ENCODE data around the gene PCSK4. TPM values are rescaled to one million over a fixed set of nuclear protein-coding genes. Genes with fewer than 3 reads are reported as not detected.

Gene PCSK4
- total RNA-seq, 1 donor from 2014 or later: 8.4 TPM

GRCh38 chr19:1512671-1513498 lies 22.7 kb upstream of the PCSK4 start, which contains the start of gene ADAMTSL5:
TSS of gene ADAMTSL5 (minus strand) at chr19:1513019. CDS start at chr19:1510943, 2,076 bp downstream.
- no peak for DNase-seq (ENCODE audit: low spot score)
- TF ChIP-seq, protein P1, sequence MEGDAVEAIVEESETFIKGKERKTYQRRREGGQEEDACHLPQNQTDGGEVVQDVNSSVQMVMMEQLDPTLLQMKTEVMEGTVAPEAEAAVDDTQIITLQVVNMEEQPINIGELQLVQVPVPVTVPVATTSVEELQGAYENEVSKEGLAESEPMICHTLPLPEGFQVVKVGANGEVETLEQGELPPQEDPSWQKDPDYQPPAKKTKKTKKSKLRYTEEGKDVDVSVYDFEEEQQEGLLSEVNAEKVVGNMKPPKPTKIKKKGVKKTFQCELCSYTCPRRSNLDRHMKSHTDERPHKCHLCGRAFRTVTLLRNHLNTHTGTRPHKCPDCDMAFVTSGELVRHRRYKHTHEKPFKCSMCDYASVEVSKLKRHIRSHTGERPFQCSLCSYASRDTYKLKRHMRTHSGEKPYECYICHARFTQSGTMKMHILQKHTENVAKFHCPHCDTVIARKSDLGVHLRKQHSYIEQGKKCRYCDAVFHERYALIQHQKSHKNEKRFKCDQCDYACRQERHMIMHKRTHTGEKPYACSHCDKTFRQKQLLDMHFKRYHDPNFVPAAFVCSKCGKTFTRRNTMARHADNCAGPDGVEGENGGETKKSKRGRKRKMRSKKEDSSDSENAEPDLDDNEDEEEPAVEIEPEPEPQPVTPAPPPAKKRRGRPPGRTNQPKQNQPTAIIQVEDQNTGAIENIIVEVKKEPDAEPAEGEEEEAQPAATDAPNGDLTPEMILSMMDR (IDR thresholded peaks at IDR 0.05; ENCODE audit: unreplicated experiment): no peak
- Mint-ChIP-seq H3K4me3 (ENCODE audit: unreplicated experiment) (no peak within 1 kb of the TSS), H3K27ac (ENCODE audit: unreplicated experiment) (no peak within 1 kb of the TSS), H3K9me3 (ENCODE audit: unreplicated experiment) (no peaks in the 10 kb centered on the region), H3K36me3 (ENCODE audit: low read depth, unreplicated experiment) (no peaks in the 10 kb centered on the region), H3K27me3 (ENCODE audit: unreplicated experiment) (peaks cover 6% of the 10 kb centered on the region), H3K4me1 (ENCODE audit: unreplicated experiment) (peaks cover 5% of the 10 kb centered on the region)

DNA sequence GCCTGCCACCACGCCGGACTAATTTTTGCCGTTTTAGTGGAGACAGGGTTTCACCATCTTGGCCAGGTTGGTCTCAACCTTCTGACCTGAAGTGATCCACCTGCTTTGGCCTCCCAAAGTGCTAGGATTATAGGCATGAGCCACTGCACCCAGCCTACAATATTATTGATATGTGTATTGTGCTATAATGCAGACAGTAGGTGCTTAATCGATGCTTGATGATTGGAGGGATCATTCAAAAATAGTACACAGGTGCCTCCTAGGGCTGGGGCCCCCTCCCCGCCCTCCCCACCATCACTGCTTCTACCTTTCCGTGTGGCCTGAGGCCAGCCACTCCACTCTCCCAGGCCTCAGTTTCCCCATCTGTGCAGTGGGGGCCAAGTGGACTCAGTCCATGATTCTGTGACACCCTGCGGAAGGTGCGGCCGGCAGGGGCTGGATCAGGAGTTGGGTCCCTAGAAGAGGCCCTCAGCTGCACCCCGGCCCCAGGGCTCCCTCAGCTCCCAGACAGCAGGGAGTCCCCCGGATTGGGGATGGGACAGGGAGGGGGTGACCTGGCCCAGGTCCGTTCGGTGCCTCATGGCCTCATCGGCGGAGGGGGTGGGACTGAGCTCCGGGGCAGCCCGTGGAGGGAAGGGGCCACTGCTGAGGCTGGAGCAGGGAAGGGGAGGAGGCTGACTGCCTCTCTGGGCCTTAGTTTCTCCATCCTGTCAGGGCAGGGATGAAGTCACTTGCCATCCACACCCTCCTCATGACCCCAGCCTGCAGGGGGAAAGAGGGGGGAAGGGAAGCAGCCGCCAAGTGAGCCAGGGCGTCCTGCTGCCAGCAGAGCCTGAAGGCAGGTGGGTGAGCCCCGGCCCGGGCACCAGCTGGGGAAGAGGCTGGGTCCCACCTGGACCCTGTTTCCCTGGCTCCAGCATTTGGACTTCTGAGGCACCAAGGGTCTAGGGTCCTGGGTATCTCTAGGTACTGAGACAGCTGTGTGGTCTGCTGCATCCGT lies 21.5 kb upstream of the PCSK4 start:
- Mint-ChIP-seq H3K36me3 (ENCODE audit: low read depth, unreplicated experiment) (no peaks in the 10 kb centered on the region), H3K4me1 (ENCODE audit: unreplicated experiment) (peaks cover 5% of the 10 kb centered on the region), H3K27me3 (ENCODE audit: unreplicated experiment) (peaks cover 6% of the 10 kb centered on the region), H3K4me3 (ENCODE audit: unreplicated experiment) (no peak overlapping the region), H3K9me3 (ENCODE audit: unreplicated experiment) (no peaks in the 10 kb centered on the region), H3K27ac (ENCODE audit: unreplicated experiment) (no peak overlapping the region)
- TF ChIP-seq, protein P1 (IDR thresholded peaks at IDR 0.05; ENCODE audit: unreplicated experiment): no peak
- no peak for DNase-seq (ENCODE audit: low spot score)

GRCh38 chr19:1510807-1511206 lies 20.7 kb upstream of the PCSK4 start:
- Mint-ChIP-seq H3K36me3 (ENCODE audit: low read depth, unreplicated experiment) (no peaks in the 10 kb centered on the region), H3K9me3 (ENCODE audit: unreplicated experiment) (no peaks in the 10 kb centered on the region), H3K4me3 (ENCODE audit: unreplicated experiment) (no peak overlapping the region), H3K4me1 (ENCODE audit: unreplicated experiment) (peaks cover 5% of the 10 kb centered on the region), H3K27me3 (ENCODE audit: unreplicated experiment) (peaks cover 3% of the 10 kb centered on the region), H3K27ac (ENCODE audit: unreplicated experiment) (no peak overlapping the region)
- TF ChIP-seq, protein P1 (IDR thresholded peaks at IDR 0.05; ENCODE audit: unreplicated experiment): no peak
- DNase-seq (ENCODE audit: low spot score): no peak

DNA sequence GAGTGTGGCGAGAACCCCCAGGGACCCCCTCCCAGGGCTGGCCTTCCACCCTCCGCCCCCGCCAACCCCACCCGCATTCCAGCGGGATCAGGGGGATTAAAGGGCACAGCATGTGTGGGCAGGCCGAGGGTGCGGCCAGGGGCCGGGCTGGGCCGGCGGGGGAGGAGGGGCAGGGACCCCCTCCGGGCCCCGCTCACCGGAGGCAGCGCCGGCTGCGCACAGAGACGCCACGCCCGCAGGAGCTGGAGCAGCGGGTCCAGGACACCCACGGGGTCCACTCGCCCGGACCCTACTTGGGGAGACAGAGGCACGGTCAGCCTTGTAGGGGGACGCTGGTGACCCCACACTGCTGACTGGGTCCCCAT lies 20.3 kb upstream of the PCSK4 start:
- Mint-ChIP-seq H3K36me3 (ENCODE audit: low read depth, unreplicated experiment) (no peaks in the 10 kb centered on the region), H3K4me3 (ENCODE audit: unreplicated experiment) (no peak overlapping the region), H3K27ac (ENCODE audit: unreplicated experiment) (no peak overlapping the region), H3K9me3 (ENCODE audit: unreplicated experiment) (no peaks in the 10 kb centered on the region), H3K4me1 (ENCODE audit: unreplicated experiment) (peaks cover 5% of the 10 kb centered on the region), H3K27me3 (ENCODE audit: unreplicated experiment) (peaks cover 3% of the 10 kb centered on the region)
- TF ChIP-seq, protein P1 (IDR thresholded peaks at IDR 0.05; ENCODE audit: unreplicated experiment): no peak
- no peak for DNase-seq (ENCODE audit: low spot score)
